HG03520 (cell line): ENCODE results near the gene LAMB3.

Experiments used
- ATAC-seq: cut with Tn5 transposase; IDR thresholded peaks from one replicate; pipeline ENCODE4 v1.9.1; 2021; ENCODE audit warnings: mild to moderate bottlenecking, moderate library complexity; ENCODE audit not compliant: unreplicated experiment

LAMB3 gene

DNA sequence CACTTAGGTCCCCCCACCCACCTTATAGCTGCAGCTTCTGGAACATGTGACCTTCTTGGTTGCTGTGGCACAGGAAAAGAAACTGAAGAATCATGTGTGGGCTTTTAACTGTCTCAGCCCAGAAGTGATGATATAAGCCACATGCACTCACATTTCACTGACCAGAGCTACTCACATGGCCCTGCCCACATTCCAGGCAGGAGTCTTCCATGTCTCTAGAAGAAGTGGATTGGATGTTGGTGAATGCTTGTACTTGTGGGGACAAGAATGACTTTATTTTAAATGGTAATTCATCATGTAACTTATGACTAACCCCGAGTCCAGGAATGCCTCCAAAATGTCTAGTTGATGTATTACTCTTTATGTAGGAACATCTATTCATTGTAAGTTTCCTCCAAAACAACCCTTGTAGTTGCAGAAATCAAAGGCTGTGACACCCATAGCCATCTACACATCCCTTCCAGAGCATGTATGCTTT is 84.5 kb downstream of the LAMB3 start:
- no peak for ATAC-seq

DNA sequence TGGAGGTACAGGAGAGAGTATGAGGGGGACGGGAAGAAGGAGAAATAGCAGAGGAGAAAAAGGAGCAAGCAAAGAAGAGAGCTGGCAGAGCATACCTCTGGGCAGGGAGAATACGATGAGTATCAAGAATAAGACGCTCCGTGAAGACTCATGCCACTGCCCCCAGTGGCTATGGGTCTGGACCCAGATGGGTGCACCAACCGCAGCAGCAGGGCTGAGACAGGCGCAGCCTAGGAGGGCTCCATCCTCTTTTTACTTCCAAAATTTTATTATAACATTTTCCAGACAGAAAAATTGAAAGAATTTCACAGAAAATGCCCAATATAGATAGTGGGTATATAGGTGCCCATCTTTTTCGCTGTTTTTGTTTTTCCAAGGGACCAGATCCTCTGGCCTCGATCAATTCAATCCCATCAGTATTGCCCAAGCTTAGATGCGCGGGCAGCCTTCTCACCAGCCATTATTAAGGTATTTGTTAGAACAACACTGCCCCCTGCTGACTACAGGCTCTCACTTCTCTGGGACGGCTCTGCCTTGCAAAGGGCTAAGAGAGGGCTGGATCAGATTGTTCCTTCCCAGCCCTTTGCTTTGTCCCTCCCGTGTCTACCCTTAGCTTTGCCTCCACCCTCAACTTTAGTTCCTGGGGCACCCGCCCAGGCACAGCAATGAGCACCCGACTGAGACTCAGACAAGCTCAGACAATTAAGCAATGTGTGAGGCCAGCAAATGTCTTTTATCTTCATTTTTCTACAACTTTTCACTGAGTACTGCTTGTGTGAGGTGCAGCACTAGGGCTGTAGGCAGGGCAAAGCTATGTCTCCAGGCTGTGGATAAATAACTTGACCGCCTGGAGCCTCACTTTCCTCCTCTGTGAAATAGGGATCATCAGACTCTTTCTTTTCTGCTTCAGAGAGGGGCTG is 86.2 kb downstream of the LAMB3 start:
- ATAC-seq = no peak
